Mesodermal cell (in vitro differentiated cells): ENCODE data around the gene RSRC1.
A peak's percentile ranks its signal among the peaks of the same experiment; 100 is the strongest.

Experiments
- H3K27ac ChIP-seq: 2 replicates; pipeline ENCODE4 v1.7.0; 2013; ENCODE audit warnings: mild to moderate bottlenecking, low read depth, low read length, moderate library complexity; ENCODE audit not compliant: severe bottlenecking
- H3K36me3 ChIP-seq: 2 replicates; pipeline ENCODE4 v1.7.1; 2013; ENCODE audit warnings: mild to moderate bottlenecking, low read length, moderate library complexity; ENCODE audit not compliant: control insufficient read depth, insufficient read depth
- H3K4me1 ChIP-seq: one replicate; pipeline ENCODE4 v1.7.1; 2013; ENCODE audit warnings: mild to moderate bottlenecking, low read length; ENCODE audit not compliant: insufficient read depth, control insufficient read depth, poor library complexity, severe bottlenecking
- H3K4me3 ChIP-seq: 2 replicates; pipeline ENCODE4 v1.7.0; 2013; ENCODE audit warnings: low read length, control low read depth, mild to moderate bottlenecking; ENCODE audit not compliant: insufficient read depth, poor library complexity, severe bottlenecking; ENCODE audit errors: extremely low read depth
- H3K9me3 ChIP-seq: 2 replicates; pipeline ENCODE4 v1.7.1; 2013; ENCODE audit warnings: mild to moderate bottlenecking, low read length, moderate library complexity; ENCODE audit not compliant: control insufficient read depth
- WGBS, 2 experiments: methylation state at CpG; one replicate each; pipeline ENCODE4 v1.1.5; 2013; ENCODE audit warnings: missing lambda C conversion rate in 2 of 2; ENCODE audit not compliant: insufficient coverage in 2 of 2; 5-methylcytosine and 5-hydroxymethylcytosine counted together

The RSRC1 gene

GRCh38 chr3:158140396-158140795, 30.5 kb downstream of the RSRC1 start:
- H3K27ac ChIP-seq, result no peak overlapping the region
- no peaks in the 10 kb centered on the region for H3K9me3 ChIP-seq
- WGBS, 2 experiments, result no CpG with 5 or more reads among the region's 2 CpGs
- no peaks in the 10 kb centered on the region for H3K36me3 ChIP-seq
- H3K4me1 ChIP-seq, result no peaks in the 10 kb centered on the region
- H3K4me3 ChIP-seq, result no peak overlapping the region

DNA sequence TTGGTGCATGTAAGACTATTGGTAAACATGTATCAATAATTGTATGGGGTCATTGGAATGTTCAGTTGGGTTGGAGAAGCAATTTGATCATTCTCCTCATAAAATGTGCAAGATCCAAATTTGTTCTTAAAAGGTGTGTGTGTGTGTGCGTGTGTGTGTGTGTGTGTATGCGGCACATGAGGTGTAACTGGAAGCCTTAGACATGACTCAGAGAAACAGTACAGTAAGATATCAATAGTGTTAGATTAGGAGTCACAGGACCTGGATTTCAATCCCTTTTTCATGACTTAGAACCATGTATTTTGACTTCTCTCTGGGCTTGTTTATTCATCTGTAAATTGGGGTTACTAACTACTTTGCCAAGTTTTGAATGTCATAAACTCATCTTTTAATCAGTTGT, 38.3 kb downstream of the RSRC1 start:
- WGBS, 2 experiments, result 82% methylated on average over 2 of the region's 2 CpGs; no CpG with 5 or more reads in 1 of the 2 experiments
- no peaks in the 10 kb centered on the region for H3K9me3 ChIP-seq
- H3K36me3 ChIP-seq, result no peaks in the 10 kb centered on the region
- no peak overlapping the region for H3K4me3 ChIP-seq
- no peak overlapping the region for H3K27ac ChIP-seq
- H3K4me1 ChIP-seq, result peaks cover 3% of the 10 kb centered on the region

DNA sequence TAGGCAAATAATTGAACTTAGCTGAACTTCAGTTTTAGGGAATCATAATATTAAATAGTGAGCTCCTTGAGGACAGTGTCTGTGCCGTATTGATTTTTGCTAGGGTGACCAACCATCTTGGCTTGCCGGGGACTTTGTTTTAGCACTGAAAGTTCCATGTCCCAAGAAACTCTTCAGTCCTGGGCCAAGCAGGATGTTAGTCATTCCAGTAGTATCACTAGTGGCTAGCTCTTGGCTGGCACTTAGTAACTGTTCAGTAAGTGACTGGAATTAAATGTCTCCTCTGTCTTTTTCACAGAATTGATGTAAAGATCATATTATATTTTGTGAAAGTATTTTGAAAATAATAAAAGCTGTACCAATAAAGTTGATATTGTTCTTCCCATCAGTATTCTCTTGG, 42.3 kb downstream of the RSRC1 start:
- Histone ChIP-seq H3K9me3 (no peaks in the 10 kb centered on the region), H3K4me3 (no peak overlapping the region), H3K4me1 (peaks cover 3% of the 10 kb centered on the region), H3K27ac (no peak overlapping the region), H3K36me3 (no peaks in the 10 kb centered on the region)
- 87 to 94% methylated on average over 2 of the region's 2 CpGs for WGBS, 2 experiments

DNA sequence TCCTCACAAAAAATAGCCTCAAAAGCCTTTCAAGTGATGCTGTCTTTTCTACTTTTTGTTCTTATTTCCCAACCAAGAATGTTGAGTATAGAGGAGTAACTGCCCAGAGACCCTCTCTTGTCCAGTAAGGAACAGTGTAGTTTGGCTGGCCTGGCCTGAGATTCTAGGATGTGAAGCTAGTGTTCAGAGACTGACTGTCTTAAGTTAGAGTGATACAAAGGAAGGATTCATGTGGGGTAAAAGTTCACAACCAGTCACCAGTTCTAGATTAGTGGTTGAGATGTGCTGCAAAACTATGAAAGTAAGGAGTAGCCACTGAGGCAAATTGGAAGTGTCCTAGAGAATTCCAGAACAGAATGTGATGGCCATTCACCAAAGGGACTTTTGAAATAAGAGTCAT, 49.1 kb downstream of the RSRC1 start:
- H3K4me1 ChIP-seq, result peaks cover 4% of the 10 kb centered on the region
- no peak overlapping the region for H3K27ac ChIP-seq
- H3K4me3 ChIP-seq, result no peak overlapping the region
- no peaks in the 10 kb centered on the region for H3K9me3 ChIP-seq
- H3K36me3 ChIP-seq, result no peaks in the 10 kb centered on the region

DNA sequence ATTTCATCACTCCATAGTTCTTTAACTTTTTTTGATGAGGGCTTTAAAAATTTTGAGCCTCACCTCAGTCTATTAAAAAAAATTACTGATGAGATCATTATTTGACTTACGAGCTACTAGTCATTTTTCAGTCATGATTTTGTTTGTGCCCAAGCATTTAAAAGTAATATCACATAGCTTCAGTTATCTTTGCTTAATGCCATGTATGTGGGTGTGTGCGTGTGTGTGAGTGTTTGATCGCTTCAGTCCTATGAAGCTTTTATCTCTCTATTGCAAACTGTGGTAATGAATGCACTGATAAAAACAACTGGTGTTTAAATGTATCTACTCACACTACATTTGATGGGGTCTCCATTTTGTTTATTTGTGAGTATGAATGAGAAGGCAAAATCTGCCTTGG, 49.8 kb downstream of the RSRC1 start:
- Histone ChIP-seq H3K4me3 (no peak overlapping the region), H3K9me3 (no peaks in the 10 kb centered on the region), H3K36me3 (no peaks in the 10 kb centered on the region), H3K4me1 (peaks cover 4% of the 10 kb centered on the region), H3K27ac (no peak overlapping the region)
- no CpG with 5 or more reads among the region's 3 CpGs for WGBS, 2 experiments

DNA sequence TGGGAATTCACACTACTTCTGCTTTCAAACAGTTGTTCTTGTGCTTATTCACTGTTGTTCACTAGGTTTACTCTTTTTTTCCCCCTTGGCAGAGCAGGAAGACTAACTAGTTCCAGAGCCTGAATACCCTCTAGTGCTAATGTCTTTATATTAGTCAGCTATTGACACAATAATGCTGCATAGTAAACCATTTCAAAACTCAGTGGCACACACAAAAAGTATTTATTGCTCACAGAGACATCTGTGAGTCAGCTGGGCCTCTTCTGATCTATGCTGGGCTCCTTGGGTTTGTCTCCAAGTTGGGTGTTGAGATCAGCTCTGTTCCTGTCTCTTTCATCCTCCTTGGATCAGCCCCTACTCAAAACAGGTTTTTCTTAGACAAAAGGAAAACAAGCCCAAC, 51.1 kb downstream of the RSRC1 start:
- no peaks in the 10 kb centered on the region for H3K36me3 ChIP-seq
- no peak overlapping the region for H3K27ac ChIP-seq
- H3K4me3 ChIP-seq, result no peak overlapping the region
- peaks cover 4% of the 10 kb centered on the region for H3K4me1 ChIP-seq
- no peaks in the 10 kb centered on the region for H3K9me3 ChIP-seq

- WGBS, 2 experiments, result 100% methylated on average over 2 of the region's 5 CpGs
- Histone ChIP-seq H3K4me3 (no peak overlapping the region), H3K27ac (no peak overlapping the region), H3K4me1 (peaks cover 7% of the 10 kb centered on the region), H3K9me3 (no peaks in the 10 kb centered on the region), H3K36me3 (no peaks in the 10 kb centered on the region)
Measured at GRCh38 chr3:158165141-158165655, 55.3 kb downstream of the RSRC1 start.

- H3K9me3 ChIP-seq, result no peaks in the 10 kb centered on the region
- H3K4me3 ChIP-seq, result no peak overlapping the region
- H3K36me3 ChIP-seq, result no peaks in the 10 kb centered on the region
- H3K4me1 ChIP-seq, result peaks cover 5% of the 10 kb centered on the region
- H3K27ac ChIP-seq, result no peak overlapping the region
Measured at GRCh38 chr3:158165730-158166129, 55.8 kb downstream of the RSRC1 start.

DNA sequence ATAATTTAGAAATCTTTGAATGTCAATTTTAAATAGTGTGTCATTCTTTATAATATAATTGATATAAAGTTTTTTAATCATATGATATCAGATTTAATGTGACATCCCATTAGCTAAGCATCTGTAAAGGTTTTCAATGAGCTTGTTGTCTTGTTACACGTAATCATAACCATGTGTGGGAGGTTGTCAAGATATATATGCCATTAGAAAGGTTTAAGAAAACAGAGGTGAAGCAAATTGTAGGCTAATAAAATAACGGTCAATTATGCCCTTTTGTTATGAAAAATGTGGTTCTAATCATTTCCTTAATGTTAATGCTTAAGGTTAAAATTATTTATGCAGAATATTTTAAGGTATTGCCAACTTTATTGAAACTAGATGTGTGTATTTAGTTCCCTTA, 56.3 kb downstream of the RSRC1 start:
- WGBS, 2 experiments, result 80 to 100% methylated on average over 1 of the region's 2 CpGs
- Histone ChIP-seq H3K4me1 (peaks cover 4% of the 10 kb centered on the region), H3K27ac (no peak overlapping the region), H3K4me3 (no peak overlapping the region), H3K9me3 (no peaks in the 10 kb centered on the region), H3K36me3 (no peaks in the 10 kb centered on the region)

- H3K9me3 ChIP-seq, result no peaks in the 10 kb centered on the region
- H3K4me1 ChIP-seq, result peaks cover 4% of the 10 kb centered on the region
- H3K27ac ChIP-seq, result peak overlapping the region; percentile 3
- 100% methylated on average over 1 of the region's 6 CpGs; no CpG with 5 or more reads in 1 of the 2 experiments for WGBS, 2 experiments
- no peaks in the 10 kb centered on the region for H3K36me3 ChIP-seq
- no peak overlapping the region for H3K4me3 ChIP-seq
Measured at GRCh38 chr3:158167737-158168557, 58.1 kb downstream of the RSRC1 start.

GRCh38 chr3:158169091-158169491, 59.2 kb downstream of the RSRC1 start:
- no peaks in the 10 kb centered on the region for H3K36me3 ChIP-seq

More at GRCh38 chr3:158169091-158169491, 59.2 kb downstream of the RSRC1 start:
- H3K27ac ChIP-seq, result no peak overlapping the region
- WGBS, 2 experiments, result 86% methylated on average over 1 of the region's 2 CpGs; no CpG with 5 or more reads in 1 of the 2 experiments
- H3K4me1 ChIP-seq, result peaks cover 4% of the 10 kb centered on the region
- H3K9me3 ChIP-seq, result no peaks in the 10 kb centered on the region
- H3K4me3 ChIP-seq, result no peak overlapping the region
